Lower leg skin (tissue), 3 donors: ENCODE results near the gene CORO1C.

ENCODE experiments used
- CTCF ChIP-seq, 3 donors: fragments of 450-650 bp; IDR thresholded peaks; one replicate each; pipeline ENCODE4 v1.5.1; 2016; ENCODE audit warnings: antibody characterized with exemption in 3 of 3, mild to moderate bottlenecking in 3 of 3, moderate library complexity in 2 of 3
- POLR2A ChIP-seq, 2 donors: fragments of 450-650 bp; IDR thresholded peaks; one replicate each; pipeline ENCODE4 v1.6.1; 2016 to 2017; ENCODE audit warnings: antibody characterized with exemption in 2 of 2, mild to moderate bottlenecking in 1 of 2, moderate library complexity in 1 of 2

GRCh38 chr12:108672054-108672453 lies 59.3 kb downstream of the CORO1C start:
- TF ChIP-seq CTCF (IDR thresholded peaks at IDR 0.05) (no peak), POLR2A (IDR thresholded peaks at IDR 0.05) (no peak)
